ENCODE data around the gene CFAP68.
A peak's percentile ranks its signal among the peaks of the same experiment; 100 is the strongest.
"Not testable (repeated sequence)": the region's sequence is repeated elsewhere in the genome, so short reads cannot be mapped to it uniquely, and the experiment has no call there.

The CFAP68 gene

GRCh38 chr11:111918390-111919256 is 39.3 kb downstream of the CFAP68 start, which contains the start of gene C11orf52:
TSS of gene C11orf52 (plus strand) at chr11:111918913. CDS start at chr11:111918973, 60 bp downstream.
- peak; percentile 66 for DNase-seq

- DNase-seq: no peak
Measured at GRCh38 chr11:111920908-111921307, 41.6 kb downstream of the CFAP68 start.

- DNase-seq: no peak
Measured at GRCh38 chr11:111921541-111922230, 42.3 kb downstream of the CFAP68 start.

DNA sequence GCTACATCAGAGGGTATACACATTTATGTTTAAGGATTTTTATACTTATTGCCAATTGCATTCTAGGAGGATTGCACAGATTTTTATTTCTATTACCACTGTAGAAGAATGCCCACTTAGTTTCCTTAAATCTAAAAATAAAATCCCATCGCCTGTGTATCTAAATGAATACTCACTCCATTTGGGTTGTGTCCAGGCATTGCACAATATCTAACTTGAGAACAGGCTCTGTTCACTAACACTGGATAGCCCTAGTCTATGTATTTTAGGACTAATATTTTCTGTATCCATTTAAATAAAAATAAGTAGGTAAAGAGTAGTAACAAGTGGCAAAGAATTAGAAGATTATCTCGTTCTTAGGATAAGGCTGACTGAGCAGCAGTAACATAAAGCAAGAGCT is 43.5 kb downstream of the CFAP68 start:
- no peak for DNase-seq

- DNase-seq: no peak
Measured at GRCh38 chr11:111923351-111923788, 44.0 kb downstream of the CFAP68 start.

DNA sequence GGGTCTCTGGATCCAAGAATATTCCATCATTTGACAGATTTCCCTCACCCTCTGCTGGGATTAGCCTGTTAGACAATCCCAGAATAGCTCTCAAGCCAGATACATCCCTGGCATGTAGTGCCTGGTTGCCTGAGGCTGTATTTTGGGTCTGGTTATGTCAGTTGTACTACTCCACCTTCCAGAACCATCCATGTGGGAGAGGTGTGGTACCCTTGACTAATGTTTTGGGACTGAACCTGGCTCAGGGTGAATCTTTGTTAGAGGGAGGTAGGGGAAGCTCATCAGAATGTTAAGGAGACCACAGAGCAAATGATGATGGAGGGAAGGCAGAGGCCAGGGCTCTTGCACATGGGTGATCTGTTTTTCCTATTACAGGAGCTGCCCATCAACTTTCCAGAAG is 44.6 kb downstream of the CFAP68 start:
- DNase-seq: no peak

DNA sequence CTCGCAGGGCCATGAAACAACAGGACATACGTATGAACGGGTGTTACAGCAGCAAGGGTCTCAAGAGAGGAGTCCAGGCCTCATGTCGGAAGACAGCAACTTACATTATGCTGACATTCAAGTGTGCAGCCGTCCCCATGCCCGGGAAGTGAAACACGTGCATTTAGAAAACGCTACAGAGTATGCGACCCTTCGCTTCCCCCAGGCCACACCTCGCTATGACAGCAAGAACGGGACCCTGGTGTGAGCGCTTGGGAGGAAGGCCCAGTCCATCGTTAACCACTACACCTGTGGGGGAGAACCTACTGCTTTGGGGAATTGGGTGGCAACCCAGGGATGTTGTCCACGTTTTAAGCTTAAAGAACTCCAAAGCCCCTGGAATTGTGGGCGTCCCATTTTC is 46.6 kb downstream of the CFAP68 start:
- no peak for DNase-seq

GRCh38 chr11:111926505-111927391 is 47.4 kb downstream of the CFAP68 start:
- DNase-seq: peak; percentile 75

DNA sequence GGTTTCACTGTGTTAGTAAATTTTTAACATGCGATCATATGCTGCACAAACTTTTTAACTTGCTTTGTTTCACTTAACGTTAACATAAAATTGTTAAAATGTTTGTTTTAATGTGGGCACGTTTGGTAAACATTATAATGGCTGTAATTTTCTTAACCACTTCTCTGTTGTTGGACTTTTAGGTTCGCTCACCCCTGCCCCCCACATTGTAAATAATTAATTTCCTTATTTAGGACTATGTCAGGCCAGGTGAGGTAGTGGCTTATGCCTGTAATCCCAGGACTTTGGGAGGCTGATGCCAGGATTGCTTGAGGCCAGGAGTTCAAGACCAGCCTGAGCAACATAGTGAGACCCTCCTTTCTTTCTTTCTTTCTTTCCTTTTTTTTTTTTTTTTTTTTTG is 51.1 kb downstream of the CFAP68 start:
- DNase-seq: no peak

- DNase-seq: no peak
Measured at GRCh38 chr11:111932611-111932950, 53.2 kb downstream of the CFAP68 start.

DNA sequence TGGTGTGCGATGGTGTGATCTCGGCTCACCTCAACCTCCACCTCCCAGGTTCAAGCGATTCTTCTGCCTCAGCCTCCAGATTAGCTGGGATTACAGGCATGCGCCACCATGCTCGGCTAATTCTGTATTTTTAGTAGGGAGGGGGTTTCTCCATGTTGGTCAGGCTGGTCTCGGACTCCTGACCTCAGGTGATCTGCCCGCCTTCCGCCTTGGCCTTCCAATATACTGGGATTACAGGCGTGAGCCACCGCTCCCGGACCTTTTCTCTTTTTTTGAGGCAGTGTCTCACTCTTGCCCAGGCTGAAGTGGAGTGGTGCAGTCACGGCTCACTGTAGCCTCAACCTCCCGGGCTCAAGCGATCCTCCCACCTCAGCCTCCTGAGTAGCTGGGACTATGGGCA is 53.8 kb downstream of the CFAP68 start:
- not testable (repeated sequence) for DNase-seq

- DNase-seq: no peak
Measured at GRCh38 chr11:111933872-111934271, 54.5 kb downstream of the CFAP68 start.

GRCh38 chr11:111934306-111934705 is 55.0 kb downstream of the CFAP68 start:
- no peak for DNase-seq

Data from NCI-H524 treated with DMSO at 0.1 percent for 48 hours (cell line).